ENCODE data around the gene COTL1. TPM values are rescaled to one million over a fixed set of nuclear protein-coding genes. Genes with fewer than 3 reads are reported as not detected.

COTL1 gene
- total RNA-seq, 4 donors from 2014 or later: 34.5 to 42.9 (median 40.7) TPM

GRCh38 chr16:84544031-84544773 is 73.7 kb downstream of the COTL1 start:
- Histone ChIP-seq H3K4me3 (no peak overlapping the region), H3K4me1 (peaks cover 0 to 9% (median 5%) of the 10 kb centered on the region in 4 donors), H3K27me3 (peaks cover 0 to 17% (median 0%) of the 10 kb centered on the region in 4 donors), H3K9me3 (no peaks in the 10 kb centered on the region), H3K36me3 (no peaks in the 10 kb centered on the region), H3K27ac (replicated peaks in 1 of 4) (no peak overlapping the region)
- intact Hi-C loops (cut with DNase I): no loop called here
- TF ChIP-seq POLR2A (IDR thresholded peaks at IDR 0.05; ENCODE audit: low read depth): no peak
- no peak for TF ChIP-seq CTCF (IDR thresholded peaks at IDR 0.05)
- no peak for TF ChIP-seq POLR2AphosphoS5 (IDR thresholded peaks at IDR 0.05)
- no peak for TF ChIP-seq EP300 (IDR thresholded peaks at IDR 0.05)
- 63% methylated on average over 25 of the region's 25 CpGs for WGBS
- no peak for DNase-seq (ENCODE audit: extremely low spot score)

GRCh38 chr16:84543253-84543652 is 74.6 kb downstream of the COTL1 start:
- 95% methylated on average over 2 of the region's 2 CpGs for WGBS
- no peak for TF ChIP-seq EP300 (IDR thresholded peaks at IDR 0.05)
- TF ChIP-seq POLR2AphosphoS5 (IDR thresholded peaks at IDR 0.05): no peak
- intact Hi-C loops (cut with DNase I): no loop called here
- H3K9me3 ChIP-seq: no peaks in the 10 kb centered on the region
- peaks cover 0 to 9% (median 5%) of the 10 kb centered on the region in 4 donors for H3K4me1 ChIP-seq
- H3K4me3 ChIP-seq: no peak overlapping the region
- no peaks in the 10 kb centered on the region for H3K36me3 ChIP-seq
- H3K27ac ChIP-seq (replicated peaks in 1 of 4): no peak overlapping the region
- no peak for DNase-seq (ENCODE audit: extremely low spot score)
- peaks cover 0 to 17% (median 0%) of the 10 kb centered on the region in 4 donors for H3K27me3 ChIP-seq

- no peak for DNase-seq (ENCODE audit: extremely low spot score)
- no peaks in the 10 kb centered on the region for H3K36me3 ChIP-seq
- no peak overlapping the region for H3K27ac ChIP-seq (replicated peaks in 1 of 4)
- H3K9me3 ChIP-seq: no peaks in the 10 kb centered on the region
- intact Hi-C loops (cut with DNase I): no loop called here
- 93% methylated on average over 7 of the region's 7 CpGs for WGBS
- H3K4me3 ChIP-seq: no peak overlapping the region
- no peak for TF ChIP-seq EP300 (IDR thresholded peaks at IDR 0.05)
- TF ChIP-seq POLR2A (IDR thresholded peaks at IDR 0.05; ENCODE audit: low read depth): no peak
- no peak for TF ChIP-seq POLR2AphosphoS5 (IDR thresholded peaks at IDR 0.05)
- no peak for TF ChIP-seq CTCF (IDR thresholded peaks at IDR 0.05)
- peaks cover 0 to 17% (median 0%) of the 10 kb centered on the region in 4 donors for H3K27me3 ChIP-seq
- peaks cover 0 to 11% (median 7%) of the 10 kb centered on the region in 4 donors for H3K4me1 ChIP-seq
Measured at GRCh38 chr16:84541999-84542817, 75.7 kb downstream of the COTL1 start.

- H3K4me1 ChIP-seq: peaks cover 0 to 11% (median 7%) of the 10 kb centered on the region in 4 donors
- TF ChIP-seq POLR2A (IDR thresholded peaks at IDR 0.05; ENCODE audit: low read depth) (no peak), EP300 (IDR thresholded peaks at IDR 0.05) (no peak), POLR2AphosphoS5 (IDR thresholded peaks at IDR 0.05) (no peak), CTCF (IDR thresholded peaks at IDR 0.05) (no peak)
- H3K27ac ChIP-seq (replicated peaks in 1 of 4): no peak overlapping the region
- DNase-seq (ENCODE audit: extremely low spot score): no peak
- WGBS: 97% methylated on average over 4 of the region's 4 CpGs
- no peaks in the 10 kb centered on the region for H3K9me3 ChIP-seq
- H3K27me3 ChIP-seq: peaks cover 0 to 11% (median 0%) of the 10 kb centered on the region in 4 donors
- no peaks in the 10 kb centered on the region for H3K36me3 ChIP-seq
- H3K4me3 ChIP-seq: no peak overlapping the region
- intact Hi-C loops (cut with DNase I): no loop called here
Measured at GRCh38 chr16:84540194-84540593, 77.7 kb downstream of the COTL1 start.

- H3K9me3 ChIP-seq: no peaks in the 10 kb centered on the region
- TF ChIP-seq CTCF (IDR thresholded peaks at IDR 0.05) (no peak), POLR2AphosphoS5 (IDR thresholded peaks at IDR 0.05) (no peak), POLR2A (IDR thresholded peaks at IDR 0.05; ENCODE audit: low read depth) (no peak), EP300 (IDR thresholded peaks at IDR 0.05) (no peak)
- H3K27ac ChIP-seq (replicated peaks in 1 of 4): no peak overlapping the region
- no peaks in the 10 kb centered on the region for H3K27me3 ChIP-seq
- 93% methylated on average over 6 of the region's 6 CpGs for WGBS
- intact Hi-C loops (cut with DNase I): no loop called here
- peaks cover 0 to 7% (median 5%) of the 10 kb centered on the region in 4 donors for H3K4me1 ChIP-seq
- no peak for DNase-seq (ENCODE audit: extremely low spot score)
- H3K4me3 ChIP-seq: no peak overlapping the region
- H3K36me3 ChIP-seq: no peaks in the 10 kb centered on the region
Measured at GRCh38 chr16:84538222-84538840, 79.5 kb downstream of the COTL1 start.
